Measurements from ENCODE around the gene MAP3K2.

MAP3K2 gene

GRCh38 chr2:127406454-127406853, 18.7 kb upstream of the MAP3K2 start:
- DNase-seq (ENCODE audit: insufficient read length, low spot score) (no peak), FAIRE-seq (no peak)
- no peak for TF ChIP-seq POLR2A (IDR thresholded peaks at IDR 0.05; ENCODE audit: low read depth, low read length)

- FAIRE-seq (no peak), DNase-seq (ENCODE audit: insufficient read length, low spot score) (no peak)
- no peak for TF ChIP-seq POLR2A (IDR thresholded peaks at IDR 0.05; ENCODE audit: low read depth, low read length)
Observed at GRCh38 chr2:127405255-127405610, 17.5 kb upstream of the MAP3K2 start.

- DNase-seq (ENCODE audit: insufficient read length, low spot score), result no peak
- no peak for TF ChIP-seq POLR2A (IDR thresholded peaks at IDR 0.05; ENCODE audit: low read depth, low read length)
- no peak for FAIRE-seq
Observed at GRCh38 chr2:127404466-127405254, 16.9 kb upstream of the MAP3K2 start.

GRCh38 chr2:127403460-127403859, 15.7 kb upstream of the MAP3K2 start:
- no peak for FAIRE-seq
- DNase-seq (ENCODE audit: insufficient read length, low spot score), result no peak
- no peak for TF ChIP-seq POLR2A (IDR thresholded peaks at IDR 0.05; ENCODE audit: low read depth, low read length)

- FAIRE-seq (no peak), DNase-seq (ENCODE audit: insufficient read length, low spot score) (no peak)
Observed at GRCh38 chr2:127401757-127402695, 14.3 kb upstream of the MAP3K2 start.

GRCh38 chr2:127400897-127401756, 13.4 kb upstream of the MAP3K2 start:
- no peak for TF ChIP-seq POLR2A (IDR thresholded peaks at IDR 0.05; ENCODE audit: low read depth, low read length)
- no peak for DNase-seq (ENCODE audit: insufficient read length, low spot score)
- no peak for FAIRE-seq

More at GRCh38 chr2:127401757-127402695, 14.3 kb upstream of the MAP3K2 start:
- no peak for TF ChIP-seq POLR2A (IDR thresholded peaks at IDR 0.05; ENCODE audit: low read depth, low read length)

- FAIRE-seq (no peak), DNase-seq (ENCODE audit: insufficient read length, low spot score) (no peak)
- no peak for TF ChIP-seq POLR2A (IDR thresholded peaks at IDR 0.05; ENCODE audit: low read depth, low read length)
Observed at GRCh38 chr2:127400533-127400896, 12.7 kb upstream of the MAP3K2 start.

GRCh38 chr2:127398239-127398590, 10.4 kb upstream of the MAP3K2 start:
- peak; percentile 97 for DNase-seq (ENCODE audit: insufficient read length, low spot score)
- FAIRE-seq, result peak; percentile 86
- peak; percentile 18; the same call in 1 of the 2 replicates for TF ChIP-seq POLR2A (IDR thresholded peaks at IDR 0.05; ENCODE audit: low read depth, low read length)

- TF ChIP-seq POLR2A (IDR thresholded peaks at IDR 0.05; ENCODE audit: low read depth, low read length), result no peak
- FAIRE-seq (no peak), DNase-seq (ENCODE audit: insufficient read length, low spot score) (no peak)
Observed at GRCh38 chr2:127397568-127398238, 9.9 kb upstream of the MAP3K2 start.

GRCh38 chr2:127394492-127394891, 6.7 kb upstream of the MAP3K2 start:
- FAIRE-seq, result no peak
- DNase-seq (ENCODE audit: insufficient read length, low spot score), result no peak
- no peak for TF ChIP-seq POLR2A (IDR thresholded peaks at IDR 0.05; ENCODE audit: low read depth, low read length)

- TF ChIP-seq POLR2A (IDR thresholded peaks at IDR 0.05; ENCODE audit: low read depth, low read length), result no peak
- DNase-seq (ENCODE audit: insufficient read length, low spot score), result no peak
- no peak for FAIRE-seq
Observed at GRCh38 chr2:127392828-127393578, 5.2 kb upstream of the MAP3K2 start.

- no peak for TF ChIP-seq POLR2A (IDR thresholded peaks at IDR 0.05; ENCODE audit: low read depth, low read length)
- DNase-seq (ENCODE audit: insufficient read length, low spot score) (no peak), FAIRE-seq (no peak)
Observed at GRCh38 chr2:127392133-127392827, 4.5 kb upstream of the MAP3K2 start.

All from H54 (cell line).